ENCODE results near the gene SYNGR3. TPM values are rescaled to one million over a fixed set of nuclear protein-coding genes. Genes with fewer than 3 reads are reported as not detected.

SYNGR3 gene
- total RNA-seq, 4 donors from 2014 or later: 2.1 to 5.6 (median 3.3) TPM

GRCh38 chr16:2015117-2015946 lies 25.6 kb downstream of the SYNGR3 start:
- 84% methylated on average over 24 of the region's 24 CpGs for WGBS
- intact Hi-C loops (cut with DNase I): no loop called here
- DNase-seq (ENCODE audit: extremely low spot score): no peak
- Histone ChIP-seq H3K4me3 (no peak overlapping the region), H3K4me1 (peaks cover 10 to 16% (median 15%) of the 10 kb centered on the region in 4 donors), H3K9me3 (no peaks in the 10 kb centered on the region), H3K36me3 (no peaks in the 10 kb centered on the region), H3K27me3 (peaks cover 0 to 34% (median 15%) of the 10 kb centered on the region in 4 donors), H3K27ac (replicated peaks in 1 of 4) (no peak overlapping the region)
- TF ChIP-seq, protein P1, sequence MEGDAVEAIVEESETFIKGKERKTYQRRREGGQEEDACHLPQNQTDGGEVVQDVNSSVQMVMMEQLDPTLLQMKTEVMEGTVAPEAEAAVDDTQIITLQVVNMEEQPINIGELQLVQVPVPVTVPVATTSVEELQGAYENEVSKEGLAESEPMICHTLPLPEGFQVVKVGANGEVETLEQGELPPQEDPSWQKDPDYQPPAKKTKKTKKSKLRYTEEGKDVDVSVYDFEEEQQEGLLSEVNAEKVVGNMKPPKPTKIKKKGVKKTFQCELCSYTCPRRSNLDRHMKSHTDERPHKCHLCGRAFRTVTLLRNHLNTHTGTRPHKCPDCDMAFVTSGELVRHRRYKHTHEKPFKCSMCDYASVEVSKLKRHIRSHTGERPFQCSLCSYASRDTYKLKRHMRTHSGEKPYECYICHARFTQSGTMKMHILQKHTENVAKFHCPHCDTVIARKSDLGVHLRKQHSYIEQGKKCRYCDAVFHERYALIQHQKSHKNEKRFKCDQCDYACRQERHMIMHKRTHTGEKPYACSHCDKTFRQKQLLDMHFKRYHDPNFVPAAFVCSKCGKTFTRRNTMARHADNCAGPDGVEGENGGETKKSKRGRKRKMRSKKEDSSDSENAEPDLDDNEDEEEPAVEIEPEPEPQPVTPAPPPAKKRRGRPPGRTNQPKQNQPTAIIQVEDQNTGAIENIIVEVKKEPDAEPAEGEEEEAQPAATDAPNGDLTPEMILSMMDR (IDR thresholded peaks at IDR 0.05): no peak
- TF ChIP-seq POLR2A (IDR thresholded peaks at IDR 0.05; ENCODE audit: low read depth): no peak
- no peak for TF ChIP-seq EP300 (IDR thresholded peaks at IDR 0.05)
- TF ChIP-seq POLR2AphosphoS5 (IDR thresholded peaks at IDR 0.05): no peak

DNA sequence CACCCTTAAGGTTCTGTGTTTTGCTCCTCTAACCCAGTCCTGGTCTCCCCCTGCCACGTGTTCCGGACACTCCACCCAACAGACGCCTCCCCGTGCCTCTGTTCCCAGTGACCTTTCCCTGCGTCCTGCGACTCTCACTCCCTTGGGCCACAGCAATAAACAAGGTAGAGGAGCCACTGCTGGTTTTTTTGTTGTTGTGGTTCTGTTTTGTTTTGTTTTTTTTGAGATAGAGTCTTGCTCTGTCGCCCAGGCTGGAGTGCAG lies 26.1 kb downstream of the SYNGR3 start:
- intact Hi-C loops (cut with DNase I): no loop called here
- Histone ChIP-seq H3K27me3 (peaks cover 0 to 40% (median 20%) of the 10 kb centered on the region in 4 donors), H3K4me1 (peaks cover 8 to 17% (median 16%) of the 10 kb centered on the region in 4 donors), H3K4me3 (no peak overlapping the region), H3K27ac (replicated peaks in 1 of 4) (no peak overlapping the region), H3K9me3 (no peaks in the 10 kb centered on the region), H3K36me3 (no peaks in the 10 kb centered on the region)
- 86% methylated on average over 7 of the region's 7 CpGs for WGBS
- TF ChIP-seq POLR2A (IDR thresholded peaks at IDR 0.05; ENCODE audit: low read depth) (no peak), POLR2AphosphoS5 (IDR thresholded peaks at IDR 0.05) (no peak), EP300 (IDR thresholded peaks at IDR 0.05) (no peak)
- TF ChIP-seq, protein P1 (IDR thresholded peaks at IDR 0.05): no peak
- DNase-seq (ENCODE audit: extremely low spot score): no peak

DNA sequence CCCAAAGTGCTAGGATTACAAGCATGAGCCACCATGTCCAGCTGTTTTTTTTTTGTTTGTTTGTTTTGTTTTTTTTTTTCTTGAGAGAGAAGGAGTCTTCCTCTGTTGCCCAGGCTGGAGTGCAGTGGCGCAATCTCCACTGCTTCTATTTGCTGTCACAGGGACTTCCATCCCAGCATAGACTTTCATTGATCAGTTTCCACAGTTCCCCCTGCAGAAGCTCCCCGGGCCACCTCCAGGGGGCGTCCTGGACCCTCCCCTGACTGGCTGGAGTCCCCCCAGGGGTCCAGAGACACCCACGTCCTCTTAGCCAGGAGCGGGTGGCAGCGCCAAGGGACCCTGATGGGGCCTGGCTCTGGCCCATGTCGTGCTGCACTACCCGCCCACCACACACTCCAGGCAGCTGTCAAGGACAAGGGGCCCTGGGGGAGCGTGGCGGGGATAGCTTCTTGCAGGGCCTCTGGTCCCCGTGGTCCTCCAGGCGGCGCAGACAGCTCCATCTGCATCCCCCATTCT lies 26.7 kb downstream of the SYNGR3 start:
- no peak overlapping the region for H3K4me3 ChIP-seq
- DNase-seq (ENCODE audit: extremely low spot score): no peak
- no peak overlapping the region for H3K27ac ChIP-seq (replicated peaks in 1 of 4)
- TF ChIP-seq, protein P1 (IDR thresholded peaks at IDR 0.05): peak in 1 of 3 experiments; percentile 25
- no peak for TF ChIP-seq POLR2AphosphoS5 (IDR thresholded peaks at IDR 0.05)
- H3K4me1 ChIP-seq: peaks cover 8 to 18% (median 16%) of the 10 kb centered on the region in 4 donors
- 54% methylated on average over 10 of the region's 13 CpGs for WGBS
- no peaks in the 10 kb centered on the region for H3K9me3 ChIP-seq
- peaks cover 0 to 45% (median 25%) of the 10 kb centered on the region in 4 donors for H3K27me3 ChIP-seq
- intact Hi-C loops (cut with DNase I): no loop called here
- H3K36me3 ChIP-seq: no peaks in the 10 kb centered on the region

GRCh38 chr16:2019518-2019920 lies 29.7 kb downstream of the SYNGR3 start, which contains the start of gene NPW:
NPW (plus strand) TSS chr16:2019785.
- H3K27me3 ChIP-seq: peaks cover 0 to 57% (median 25%) of the 10 kb centered on the region in 4 donors
- H3K4me3 ChIP-seq: peak within 1 kb of the TSS in 2 of 4 donors; percentile 16 to 18

More at GRCh38 chr16:2019518-2019920, 29.7 kb downstream of the SYNGR3 start, which contains the start of gene NPW:
- WGBS: 4% methylated on average over 15 of the region's 33 CpGs
- no peaks in the 10 kb centered on the region for H3K36me3 ChIP-seq
- intact Hi-C loops (cut with DNase I): no loop called here
- TF ChIP-seq, protein P1 (IDR thresholded peaks at IDR 0.05): no peak
- TF ChIP-seq EP300 (IDR thresholded peaks at IDR 0.05): no peak
- TF ChIP-seq POLR2A (IDR thresholded peaks at IDR 0.05; ENCODE audit: low read depth): no peak
- no peak for TF ChIP-seq POLR2AphosphoS5 (IDR thresholded peaks at IDR 0.05)
- no peak for DNase-seq (ENCODE audit: extremely low spot score)
- H3K4me1 ChIP-seq: peaks cover 23 to 38% (median 36%) of the 10 kb centered on the region in 4 donors
- no peaks in the 10 kb centered on the region for H3K9me3 ChIP-seq
- H3K27ac ChIP-seq (replicated peaks in 1 of 4): no peak within 1 kb of the TSS

All from esophagus muscularis mucosa (tissue), 4 donors.